Fibroblast of villous mesenchyme (primary cell): ENCODE measurements around the gene MED12L. TPM values are rescaled to one million over a fixed set of nuclear protein-coding genes. Genes with fewer than 3 reads are reported as not detected.
A peak's percentile ranks its signal among the peaks of the same experiment; 100 is the strongest.
"Not testable (repeated sequence)": the region's sequence is repeated elsewhere in the genome, so short reads cannot be mapped to it uniquely, and the experiment has no call there.

Source experiments
- DNase-seq: peaks from one replicate; pipeline ENCODE4 v3.0.0-alpha.2; 2010; ENCODE audit warnings: low read depth
- H3K4me3 ChIP-seq: 2 replicates; pipeline ENCODE4 v1.5.1; 2011; ENCODE audit warnings: low read depth, mild to moderate bottlenecking, low read length
- CTCF ChIP-seq: IDR thresholded peaks from 2 replicates; pipeline ENCODE4 v1.5.1; 2012; ENCODE audit warnings: low read depth, mild to moderate bottlenecking, low read length; ENCODE audit not compliant: insufficient read depth
- total RNA-seq: library from RNA; depleted of rRNA; stranded (reverse); fragments of >200 nt; gene quantifications from 2 replicates; pipeline ENCODE4 v1.2.3, GENCODE V29; 2012

The MED12L gene
- total RNA-seq, 1 donor, result 1.3 TPM

GRCh38 chr3:151076626-151077025, 8.8 kb upstream of the MED12L start:
- DNase-seq, result no peak
- no peak for TF ChIP-seq CTCF
- H3K4me3 ChIP-seq, result no peak overlapping the region

GRCh38 chr3:151081082-151081481, 4.4 kb upstream of the MED12L start:
- not testable (repeated sequence) for H3K4me3 ChIP-seq, DNase-seq

- no peak for DNase-seq
- no peak overlapping the region for H3K4me3 ChIP-seq
- TF ChIP-seq CTCF, result no peak
These were observed 2.3 kb upstream of the MED12L start for GRCh38 chr3:151082880-151083838.

GRCh38 chr3:151084893-151085226, 604 bp upstream of the MED12L start:
- TF ChIP-seq CTCF, result no peak
- no peak for DNase-seq
- no peak overlapping the region for H3K4me3 ChIP-seq

GRCh38 chr3:151085889-151086483, 522 bp downstream of the MED12L start:
- TF ChIP-seq CTCF, result no peak
- DNase-seq, result no peak
- H3K4me3 ChIP-seq, result peak overlapping the region; percentile 63

GRCh38 chr3:151086484-151087456, 1.3 kb downstream of the MED12L start:
- TF ChIP-seq CTCF, result peak; percentile 59
- peak; percentile 81 for DNase-seq
- H3K4me3 ChIP-seq, result peak overlapping the region; percentile 63
